Hematopoietic multipotent progenitor cell treated with erythropoietin and hydrocortisone succinate and interleukin-3 and kit ligand, for 15 days (in vitro differentiated cells): ENCODE results near the gene ZNF740.
"Not testable (repeated sequence)": the region's sequence is repeated elsewhere in the genome, so short reads cannot be mapped to it uniquely, and the experiment has no call there.

Experiments used
- DNase-seq: peaks from one replicate; pipeline ENCODE4 v3.0.0-alpha.2; 2015; ENCODE audit warnings: low spot score

Gene ZNF740

DNA sequence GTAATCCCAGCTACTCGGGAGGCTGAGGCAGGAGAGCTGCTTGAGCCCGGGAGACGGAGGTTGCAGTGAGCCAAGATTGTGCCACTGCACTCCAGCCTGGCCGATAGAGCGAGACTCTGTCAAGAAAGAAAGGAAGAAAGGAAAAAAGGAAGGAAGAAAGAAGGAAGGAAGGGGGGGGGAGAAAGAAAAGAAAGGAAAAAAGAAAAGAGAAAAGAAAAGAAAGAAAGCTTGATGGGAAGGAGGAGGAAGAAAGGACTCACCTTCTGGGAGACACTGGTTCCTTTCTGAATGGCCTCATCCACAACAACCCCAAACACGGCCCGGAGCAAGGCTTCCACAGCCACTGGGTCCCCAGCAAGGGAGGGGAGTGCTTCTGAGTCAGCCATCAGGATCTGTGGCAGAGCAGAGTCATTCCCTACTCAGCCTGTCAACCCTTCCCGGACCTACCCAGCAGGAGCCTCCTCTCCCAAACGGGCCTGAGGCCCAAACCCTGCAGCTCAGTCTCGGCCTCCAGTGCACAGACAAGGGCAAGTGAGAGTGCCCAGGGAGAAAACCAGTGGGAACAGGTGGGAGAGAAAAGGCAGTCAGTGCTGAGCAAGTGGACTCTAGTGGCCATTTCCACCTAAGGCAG lies 7.3 kb upstream of the ZNF740 start:
- DNase-seq = no peak

GRCh38 chr12:53174881-53175491 lies 5.5 kb upstream of the ZNF740 start:
- no peak for DNase-seq

- no peak for DNase-seq
These were observed 3.8 kb upstream of the ZNF740 start for GRCh38 chr12:53176750-53177149.

- DNase-seq = not testable (repeated sequence)
These were observed 3.1 kb upstream of the ZNF740 start for GRCh38 chr12:53177447-53177846.

- DNase-seq = not testable (repeated sequence)
These were observed 1.7 kb upstream of the ZNF740 start for GRCh38 chr12:53178803-53179202.

GRCh38 chr12:53179687-53180219 lies 769 bp upstream of the ZNF740 start:
- no peak for DNase-seq

- DNase-seq = no peak
These were observed 566 bp downstream of the ZNF740 start for GRCh38 chr12:53180931-53181645.

- no peak for DNase-seq
These were observed 1.4 kb downstream of the ZNF740 start for GRCh38 chr12:53181935-53182334.

DNA sequence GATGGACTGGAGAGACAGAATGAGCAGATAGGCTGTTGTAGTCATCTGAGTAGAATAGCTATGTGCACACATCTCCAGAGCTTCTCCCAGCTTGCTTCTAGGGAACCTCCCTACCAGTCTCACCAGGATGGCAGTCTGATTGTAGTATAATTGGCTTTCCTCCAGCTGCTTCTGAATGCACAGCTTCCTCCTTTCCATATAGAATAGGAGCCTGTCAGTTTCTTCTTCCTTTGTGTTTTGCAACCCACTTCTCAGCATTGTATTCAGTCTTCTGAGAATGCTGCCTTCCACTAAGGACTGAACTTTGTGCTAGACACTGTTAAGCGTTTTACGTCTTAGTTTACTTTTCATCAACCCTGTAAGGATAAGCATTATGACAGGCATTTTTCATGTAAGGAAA lies 2.4 kb downstream of the ZNF740 start:
- no peak for DNase-seq

DNA sequence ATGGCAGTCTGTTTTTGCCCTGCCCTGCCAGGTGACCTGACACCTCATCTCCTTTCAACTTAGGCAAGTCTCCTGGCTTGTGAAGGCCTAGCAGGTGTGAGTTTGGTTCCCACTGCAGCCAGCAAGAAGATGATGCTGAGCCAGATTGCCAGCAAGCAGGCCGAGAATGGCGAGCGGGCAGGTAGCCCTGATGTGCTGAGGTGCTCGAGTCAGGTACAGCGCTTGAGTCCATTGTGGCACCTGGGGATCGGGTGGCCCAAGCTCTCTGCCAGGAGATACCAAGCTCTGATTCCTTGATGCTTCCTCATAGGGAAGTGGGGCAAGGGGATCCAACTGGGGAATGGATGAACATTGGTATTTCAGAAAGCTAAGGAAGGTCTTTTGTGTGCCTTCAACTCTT lies 4.3 kb downstream of the ZNF740 start:
- no peak for DNase-seq

DNA sequence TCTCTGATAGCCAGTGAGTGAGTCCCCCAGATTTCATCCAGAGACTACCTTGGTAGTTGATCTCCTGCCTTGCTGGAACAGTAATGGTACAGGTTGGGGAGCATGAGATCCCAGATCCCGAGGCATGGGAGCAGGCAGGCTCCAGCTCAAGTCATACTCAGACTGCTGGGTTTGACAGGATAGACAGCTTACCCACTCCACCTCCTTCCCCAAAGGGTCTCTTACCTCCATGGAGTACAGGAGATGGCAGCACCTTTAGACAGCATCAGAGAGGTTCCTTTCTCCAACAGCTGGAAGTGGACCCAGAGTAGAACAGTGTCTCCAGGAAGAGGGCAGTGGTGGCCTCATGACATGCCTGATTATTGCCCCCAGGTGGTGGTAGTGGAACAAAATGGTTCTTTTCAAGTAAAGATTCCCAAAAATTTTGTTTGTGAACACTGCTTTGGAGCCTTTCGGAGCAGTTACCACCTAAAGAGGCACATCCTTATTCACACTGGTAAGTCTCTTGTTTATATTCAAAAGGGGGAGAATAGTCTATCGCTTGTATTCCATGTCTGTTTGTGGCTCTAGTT lies 5.1 kb downstream of the ZNF740 start:
- DNase-seq = no peak

GRCh38 chr12:53186745-53187144 lies 6.2 kb downstream of the ZNF740 start:
- no peak for DNase-seq

- DNase-seq = no peak
These were observed 6.8 kb downstream of the ZNF740 start for GRCh38 chr12:53187145-53187899.

- peak; percentile 37 for DNase-seq
These were observed 9.7 kb downstream of the ZNF740 start for GRCh38 chr12:53190108-53190729.

DNA sequence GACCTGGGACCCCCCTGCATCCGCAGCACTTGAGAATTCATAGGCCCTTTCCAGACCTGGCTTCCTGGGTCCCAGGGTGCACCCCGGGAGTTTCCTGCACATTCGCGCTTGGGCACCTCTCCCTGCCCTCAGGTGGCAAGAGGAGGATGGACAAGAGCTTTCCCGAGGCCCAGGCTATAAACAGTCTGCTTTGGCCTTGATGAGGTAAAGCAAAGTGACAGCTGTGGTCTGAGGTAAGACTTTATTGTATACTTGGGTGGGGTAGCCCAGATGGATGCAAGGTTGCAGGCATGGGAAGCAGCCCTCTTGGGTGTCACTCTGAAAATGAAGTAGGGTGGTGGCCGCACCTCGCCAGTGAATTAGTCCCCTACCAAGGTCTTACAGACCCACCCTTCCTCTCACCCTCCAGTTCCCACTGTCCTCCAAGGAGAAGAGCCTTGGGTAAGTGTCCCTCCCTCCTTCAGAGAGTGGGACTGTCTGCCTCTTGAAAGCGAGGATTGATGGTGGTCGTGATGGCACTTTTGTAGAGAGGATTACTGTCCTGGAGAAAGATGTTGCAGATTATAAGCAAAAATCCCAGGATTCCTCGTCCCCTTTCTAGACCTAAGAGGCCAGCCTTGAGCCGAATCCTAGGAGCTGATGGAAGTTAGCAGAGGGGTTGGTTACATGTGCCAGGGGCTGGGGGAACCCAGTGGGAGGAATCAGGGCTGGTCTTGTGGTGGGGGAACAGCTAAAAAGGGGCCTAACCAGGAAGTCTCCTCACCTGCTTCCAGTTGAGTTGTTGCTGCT lies 10.8 kb downstream of the ZNF740 start:
- no peak for DNase-seq

DNA sequence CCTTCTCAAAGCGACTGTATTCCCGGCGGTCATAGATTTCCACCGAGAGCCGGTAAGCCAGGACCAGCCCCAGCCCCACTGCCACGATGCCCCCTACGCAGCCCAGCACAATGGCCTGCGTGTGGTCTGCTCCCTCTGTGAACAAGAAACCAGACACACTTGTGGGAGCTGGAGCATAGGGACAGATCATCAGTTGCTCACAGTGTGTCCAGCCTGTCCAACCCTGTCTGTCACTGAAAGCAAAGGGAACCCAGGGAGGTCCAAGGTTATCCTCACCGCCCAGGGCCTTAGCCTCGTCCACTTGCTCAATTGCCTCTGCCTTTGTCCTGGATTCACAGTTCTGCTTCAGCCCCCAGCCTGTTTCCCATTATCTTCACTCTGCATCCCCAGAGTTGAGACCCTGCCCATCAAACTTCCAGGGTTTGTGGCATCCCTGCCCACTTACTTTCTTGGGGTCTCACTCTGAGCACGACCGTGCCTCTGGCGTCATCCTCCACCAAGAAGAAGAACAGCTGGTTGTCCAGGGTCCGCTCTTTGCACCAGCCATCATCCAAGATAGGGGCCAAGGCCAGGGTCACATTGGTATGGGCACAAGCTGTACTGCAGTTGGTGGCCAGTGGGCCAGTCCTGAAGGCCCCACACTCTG lies 11.5 kb downstream of the ZNF740 start:
- no peak for DNase-seq

DNA sequence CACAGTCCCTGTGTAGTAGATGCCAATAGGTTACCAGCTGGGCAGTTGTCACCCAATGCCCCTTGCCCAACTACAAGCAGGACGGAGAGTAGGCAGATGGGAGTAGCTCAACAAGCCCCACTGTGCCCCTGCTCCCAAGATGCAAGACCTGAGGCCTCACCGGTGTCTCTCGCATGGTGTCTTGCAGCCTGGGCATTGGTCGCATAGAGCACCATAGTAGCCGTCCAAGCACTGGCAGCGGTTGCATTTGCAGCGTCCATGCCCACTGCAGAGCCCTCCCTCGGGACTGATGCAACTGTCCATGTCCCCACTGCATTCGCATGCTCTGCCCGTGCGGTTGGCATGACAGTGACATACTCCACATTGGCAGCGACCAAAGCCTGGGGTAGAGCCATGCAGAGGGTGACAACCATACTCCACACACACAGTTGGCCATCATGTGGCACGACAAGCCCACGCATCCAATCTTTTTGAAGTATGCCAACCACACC lies 12.1 kb downstream of the ZNF740 start:
- no peak for DNase-seq

GRCh38 chr12:53193040-53193439 lies 12.5 kb downstream of the ZNF740 start:
- DNase-seq = no peak

GRCh38 chr12:53193985-53194716 lies 13.6 kb downstream of the ZNF740 start:
- DNase-seq = no peak
